Spinal cord (tissue), 10 donors: ENCODE measurements around the gene CAPG. TPM values are rescaled to one million over a fixed set of nuclear protein-coding genes. Genes with fewer than 3 reads are reported as not detected.

Source experiments
- DNase-seq, 6 donors: peaks; one replicate each; pipeline versions ENCODE4 v3.0.0 to v3.0.0-alpha.2; 2013 to 2015; ENCODE audit warnings: low spot score in 6 of 6, low read depth in 4 of 6
- H3K27ac ChIP-seq: one replicate; pipeline ENCODE4 v1.5.1; 2013; ENCODE audit warnings: low read depth, low read length, control low read depth
- H3K27me3 ChIP-seq: one replicate; pipeline ENCODE4 v1.6.1; 2013; ENCODE audit warnings: low read length; ENCODE audit not compliant: control insufficient read depth, insufficient read depth
- H3K36me3 ChIP-seq: one replicate; pipeline ENCODE4 v1.6.1; 2013; ENCODE audit warnings: low read length; ENCODE audit not compliant: control insufficient read depth, insufficient read depth
- H3K4me1 ChIP-seq: one replicate; pipeline ENCODE4 v1.6.1; 2013; ENCODE audit warnings: low read length; ENCODE audit not compliant: control insufficient read depth, insufficient read depth
- H3K4me3 ChIP-seq: one replicate; pipeline ENCODE4 v1.5.1; 2013; ENCODE audit warnings: low read depth, low read length, control low read depth
- H3K9me3 ChIP-seq: one replicate; pipeline ENCODE4 v1.6.1; 2013; ENCODE audit warnings: low read length; ENCODE audit not compliant: control insufficient read depth, insufficient read depth
- WGBS: methylation state at CpG from one replicate; pipeline ENCODE4 v1.1.5; 2013; ENCODE audit warnings: missing lambda C conversion rate; ENCODE audit not compliant: insufficient coverage; 5-methylcytosine and 5-hydroxymethylcytosine counted together
- long read RNA-seq, 4 donors: transcript quantifications; one replicate each; lab custom pipeline, GENCODE V29; 2026
- polyA plus RNA-seq, 2 donors: library from polyadenylated mRNA; unstranded; fragments of 120-200 nt; gene quantifications; one replicate each; pipeline ENCODE4 v1.2.1, GENCODE V29; 2013; ENCODE audit not compliant: insufficient read length in 2 of 2
- total RNA-seq, 2 donors: library from RNA; depleted of rRNA in 1 of 2; stranded (reverse); fragments of 120-200 nt in 1 of 2; fragments of >200 nt in 1 of 2; gene quantifications; one replicate each; pipeline versions ENCODE4 v1.2.3 to v1.2.4, GENCODE V29; 2013 to 2014
- donor health status: healthy.

Gene CAPG
- total RNA-seq (10 to 100 TPM; 25.7 to 41.3 TPM), polyA plus RNA-seq (10 to 100 TPM; 20.2 to 27.7 TPM)
- long read RNA-seq, donor 1, transcript CAPG-204 (10 exons, 1,151 nt) = major isoform, 7 of 9 reads
- long read RNA-seq, donor 1, partial matches to known transcripts = 0 of 9 reads
- long read RNA-seq, donor 1, other reads (novel, unspliced or antisense) = 0 of 9 reads
- long read RNA-seq, donor 2, partial matches to known transcripts = 0 of 1 reads
- long read RNA-seq, donor 2, other reads (novel, unspliced or antisense) = 0 of 1 reads
- long read RNA-seq, donor 3, transcript CAPG-204 (10 exons, 1,151 nt) = major isoform, 6 of 8 reads
- long read RNA-seq, donor 3, partial matches to known transcripts = 0 of 8 reads
- long read RNA-seq, donor 3, other reads (novel, unspliced or antisense) = 0 of 8 reads
- long read RNA-seq, donor 4, transcript CAPG-204 (10 exons, 1,151 nt) = major isoform, 36 of 44 reads
- long read RNA-seq, donor 4, transcript CAPG-212 (3 exons, 486 nt) = minor isoform, 7 of 44 reads
- long read RNA-seq, donor 4, partial matches to known transcripts = 0 of 44 reads
- long read RNA-seq, donor 4, other reads (novel, unspliced or antisense) = 0 of 44 reads

GRCh38 chr2:85409845-85410583 is at the start of gene CAPG:
Gene CAPG (minus strand): TSS chr2:85410366. CDS start chr2:85402145, 8,221 bp downstream.
- 68% methylated on average over 10 of the region's 12 CpGs for WGBS
- Histone ChIP-seq H3K36me3 (no peaks in the 10 kb centered on the region), H3K4me3 (no peak within 1 kb of the TSS), H3K27ac (no peak within 1 kb of the TSS), H3K27me3 (peaks cover 12% of the 10 kb centered on the region), H3K9me3 (no peaks in the 10 kb centered on the region), H3K4me1 (peaks cover 16% of the 10 kb centered on the region)
- DNase-seq = no peak

GRCh38 chr2:85459771-85460170 is 49.6 kb upstream of the CAPG start:
- no CpG with 5 or more reads among the region's 1 CpG for WGBS
- no peaks in the 10 kb centered on the region for H3K9me3 ChIP-seq
- DNase-seq = no peak

GRCh38 chr2:85458601-85459563 is 48.7 kb upstream of the CAPG start:
- peaks cover 8% of the 10 kb centered on the region for H3K4me1 ChIP-seq
- no peaks in the 10 kb centered on the region for H3K36me3 ChIP-seq
- DNase-seq = no peak
- H3K9me3 ChIP-seq = no peaks in the 10 kb centered on the region
- 72% methylated on average over 7 of the region's 12 CpGs for WGBS
- H3K4me3 ChIP-seq = no peak overlapping the region
- H3K27me3 ChIP-seq = no peaks in the 10 kb centered on the region
- no peak overlapping the region for H3K27ac ChIP-seq

More at GRCh38 chr2:85459771-85460170, 49.6 kb upstream of the CAPG start:
- H3K27ac ChIP-seq = no peak overlapping the region
- no peak overlapping the region for H3K4me3 ChIP-seq
- H3K36me3 ChIP-seq = no peaks in the 10 kb centered on the region
- peaks cover 8% of the 10 kb centered on the region for H3K4me1 ChIP-seq
- H3K27me3 ChIP-seq = no peaks in the 10 kb centered on the region

GRCh38 chr2:85457877-85458316 is 47.7 kb upstream of the CAPG start:
- no peak overlapping the region for H3K27ac ChIP-seq
- no peak overlapping the region for H3K4me3 ChIP-seq
- peak in 1 of 6 donors; percentile 25 for DNase-seq
- no peaks in the 10 kb centered on the region for H3K9me3 ChIP-seq
- H3K27me3 ChIP-seq = no peaks in the 10 kb centered on the region
- H3K36me3 ChIP-seq = no peaks in the 10 kb centered on the region
- H3K4me1 ChIP-seq = peaks cover 8% of the 10 kb centered on the region
- 74% methylated on average over 5 of the region's 6 CpGs for WGBS

- H3K27me3 ChIP-seq = no peaks in the 10 kb centered on the region
- DNase-seq = no peak
- H3K36me3 ChIP-seq = no peaks in the 10 kb centered on the region
- H3K27ac ChIP-seq = no peak overlapping the region
- H3K9me3 ChIP-seq = no peaks in the 10 kb centered on the region
- H3K4me1 ChIP-seq = peaks cover 8% of the 10 kb centered on the region
- 88% methylated on average over 3 of the region's 5 CpGs for WGBS
- H3K4me3 ChIP-seq = no peak overlapping the region
These were observed 46.9 kb upstream of the CAPG start for GRCh38 chr2:85457043-85457442.

GRCh38 chr2:85455552-85456090 is 45.5 kb upstream of the CAPG start:
- no peaks in the 10 kb centered on the region for H3K36me3 ChIP-seq
- 83% methylated on average over 1 of the region's 1 CpG for WGBS
- no peak overlapping the region for H3K4me3 ChIP-seq
- peaks cover 8% of the 10 kb centered on the region for H3K4me1 ChIP-seq
- no peak overlapping the region for H3K27ac ChIP-seq
- H3K9me3 ChIP-seq = no peaks in the 10 kb centered on the region
- no peak for DNase-seq
- no peaks in the 10 kb centered on the region for H3K27me3 ChIP-seq

GRCh38 chr2:85453571-85453970 is 43.4 kb upstream of the CAPG start:
- WGBS = 82% methylated on average over 7 of the region's 7 CpGs
- Histone ChIP-seq H3K27me3 (no peaks in the 10 kb centered on the region), H3K36me3 (no peaks in the 10 kb centered on the region), H3K27ac (no peak overlapping the region), H3K9me3 (no peaks in the 10 kb centered on the region), H3K4me1 (peaks cover 8% of the 10 kb centered on the region), H3K4me3 (no peak overlapping the region)
- no peak for DNase-seq

GRCh38 chr2:85452237-85452636 is 42.1 kb upstream of the CAPG start:
- no peaks in the 10 kb centered on the region for H3K27me3 ChIP-seq
- 67% methylated on average over 1 of the region's 1 CpG for WGBS
- no peak for DNase-seq
- H3K4me1 ChIP-seq = peaks cover 8% of the 10 kb centered on the region
- no peak overlapping the region for H3K27ac ChIP-seq
- no peak overlapping the region for H3K4me3 ChIP-seq
- no peaks in the 10 kb centered on the region for H3K9me3 ChIP-seq
- H3K36me3 ChIP-seq = no peaks in the 10 kb centered on the region

- Histone ChIP-seq H3K27me3 (no peaks in the 10 kb centered on the region), H3K9me3 (no peaks in the 10 kb centered on the region), H3K27ac (no peak overlapping the region), H3K36me3 (no peaks in the 10 kb centered on the region), H3K4me1 (peaks cover 16% of the 10 kb centered on the region), H3K4me3 (no peak overlapping the region)
- no peak for DNase-seq
- WGBS = 57% methylated on average over 5 of the region's 7 CpGs
These were observed 39.0 kb upstream of the CAPG start for GRCh38 chr2:85449214-85449588.
